Stimulated activated naive B cell treated with anti-CD40 and anti-IgM and Interleukin-4, amounts not matched to agents 10 μg/mL and 1 μg/mL and 100 μg/mL, for 72 hours (primary cell): ENCODE results near the gene TTLL12.
"Not testable (repeated sequence)": the region's sequence is repeated elsewhere in the genome, so short reads cannot be mapped to it uniquely, and the experiment has no call there.

ENCODE experiments used
- ATAC-seq, 2 donors: fragments of 150-1000 bp; cut with Tn5 transposase; replicated peaks; 2 replicates each; pipeline ENCODE4 v1.10.0; 2021; ENCODE audit warnings: moderate library complexity in 1 of 2
- DNase-seq: peaks from one replicate; pipeline ENCODE4 v3.0.0; 2021
- H3K27ac Mint-ChIP-seq: one replicate; pipeline ENCODE4 v1.8.0; 2022; ENCODE audit warnings: mild to moderate bottlenecking, mixed read lengths
- H3K27me3 Mint-ChIP-seq, 2 donors: one replicate each; pipeline ENCODE4 v1.8.0; 2022; ENCODE audit warnings: mixed read lengths in 2 of 2
- H3K36me3 Mint-ChIP-seq, 2 donors: one replicate each; pipeline ENCODE4 v1.8.0; 2022; ENCODE audit warnings: mixed read lengths in 2 of 2, mild to moderate bottlenecking in 1 of 2
- H3K4me1 Mint-ChIP-seq, 2 donors: one replicate each; pipeline ENCODE4 v1.8.0; 2022; ENCODE audit warnings: mixed read lengths in 2 of 2, mild to moderate bottlenecking in 1 of 2
- H3K4me3 Mint-ChIP-seq, 2 donors: one replicate each; pipeline ENCODE4 v1.8.0; 2022; ENCODE audit warnings: mild to moderate bottlenecking in 2 of 2, mixed read lengths in 2 of 2, moderate library complexity in 1 of 2
- H3K9me3 Mint-ChIP-seq, 2 donors: one replicate each; pipeline ENCODE4 v1.8.0; 2022; ENCODE audit warnings: mixed read lengths in 2 of 2, mild to moderate bottlenecking in 1 of 2

TTLL12 gene

DNA sequence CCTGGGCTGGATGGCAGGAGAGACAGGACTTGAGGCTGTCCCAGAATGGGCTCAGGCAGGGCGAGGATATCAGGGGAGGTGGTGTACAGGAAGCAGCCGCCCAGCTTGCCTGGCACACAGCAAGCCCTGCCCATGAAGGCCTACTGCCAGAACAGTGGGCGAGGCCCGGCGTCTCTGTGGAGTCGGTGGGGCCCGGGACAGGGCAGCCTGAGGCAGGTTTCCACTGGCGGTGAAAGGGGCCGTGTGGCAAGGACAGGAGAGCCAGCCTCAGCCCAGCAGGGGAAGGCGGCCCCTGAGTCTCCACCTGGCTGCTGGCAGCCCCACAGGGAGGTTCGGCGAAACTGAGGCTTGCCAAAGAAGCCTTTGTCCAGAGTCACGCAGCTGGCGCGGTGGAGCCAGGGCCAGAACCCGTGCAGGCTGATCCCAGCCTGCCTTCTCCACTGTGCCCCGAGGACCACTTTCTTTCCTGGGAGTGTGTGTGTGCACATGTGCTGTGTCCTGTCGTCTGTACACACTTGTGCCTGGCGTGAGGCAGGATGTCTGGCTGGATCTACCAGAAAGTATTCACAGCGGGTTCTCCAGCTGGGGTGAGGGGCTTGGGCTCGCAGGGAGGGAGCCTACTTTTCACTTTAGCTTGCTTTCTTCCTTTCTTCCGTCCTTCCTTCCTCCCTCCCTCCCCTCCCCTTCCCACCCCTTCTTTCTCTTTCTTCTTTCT lies 34.4 kb downstream of the TTLL12 start:
- ATAC-seq (peak; percentile 69 to 72), DNase-seq (no peak)
- peaks cover 8% of the 10 kb centered on the region in 2 donors for H3K36me3 Mint-ChIP-seq
- H3K27me3 Mint-ChIP-seq = no peaks in the 10 kb centered on the region
- peak overlapping the region; percentile 51 for H3K27ac Mint-ChIP-seq
- peak overlapping the region; percentile 85 to 89 for H3K4me3 Mint-ChIP-seq
- H3K4me1 Mint-ChIP-seq = peaks cover 46 to 68% of the 10 kb centered on the region in 2 donors
- H3K9me3 Mint-ChIP-seq = no peaks in the 10 kb centered on the region

DNA sequence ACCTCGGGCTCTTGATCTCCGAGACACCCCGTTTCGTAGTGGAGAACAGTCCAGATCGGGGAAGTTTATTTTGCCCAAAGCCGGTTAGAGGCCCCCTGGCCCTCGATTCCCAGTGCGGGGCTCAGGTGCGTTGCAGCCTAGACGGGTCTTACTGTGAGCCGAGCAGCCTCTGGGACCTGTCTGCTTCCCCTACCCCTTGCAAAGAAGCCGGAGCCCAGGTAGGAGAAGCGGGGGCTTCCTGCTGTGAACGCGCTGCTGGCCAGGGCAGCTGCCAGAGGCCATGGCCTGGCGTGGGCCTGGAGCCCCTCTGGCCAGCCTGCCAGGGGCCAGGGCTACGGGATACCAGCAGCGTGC lies 35.0 kb downstream of the TTLL12 start:
- ATAC-seq (peak; percentile 17 to 27), DNase-seq (no peak)
- Mint-ChIP-seq H3K27me3 (no peaks in the 10 kb centered on the region), H3K4me1 (peaks cover 48 to 73% of the 10 kb centered on the region in 2 donors), H3K27ac (peak overlapping the region; percentile 51), H3K36me3 (peaks cover 8% of the 10 kb centered on the region in 2 donors), H3K9me3 (no peaks in the 10 kb centered on the region), H3K4me3 (peak overlapping the region; percentile 85 to 89)

DNA sequence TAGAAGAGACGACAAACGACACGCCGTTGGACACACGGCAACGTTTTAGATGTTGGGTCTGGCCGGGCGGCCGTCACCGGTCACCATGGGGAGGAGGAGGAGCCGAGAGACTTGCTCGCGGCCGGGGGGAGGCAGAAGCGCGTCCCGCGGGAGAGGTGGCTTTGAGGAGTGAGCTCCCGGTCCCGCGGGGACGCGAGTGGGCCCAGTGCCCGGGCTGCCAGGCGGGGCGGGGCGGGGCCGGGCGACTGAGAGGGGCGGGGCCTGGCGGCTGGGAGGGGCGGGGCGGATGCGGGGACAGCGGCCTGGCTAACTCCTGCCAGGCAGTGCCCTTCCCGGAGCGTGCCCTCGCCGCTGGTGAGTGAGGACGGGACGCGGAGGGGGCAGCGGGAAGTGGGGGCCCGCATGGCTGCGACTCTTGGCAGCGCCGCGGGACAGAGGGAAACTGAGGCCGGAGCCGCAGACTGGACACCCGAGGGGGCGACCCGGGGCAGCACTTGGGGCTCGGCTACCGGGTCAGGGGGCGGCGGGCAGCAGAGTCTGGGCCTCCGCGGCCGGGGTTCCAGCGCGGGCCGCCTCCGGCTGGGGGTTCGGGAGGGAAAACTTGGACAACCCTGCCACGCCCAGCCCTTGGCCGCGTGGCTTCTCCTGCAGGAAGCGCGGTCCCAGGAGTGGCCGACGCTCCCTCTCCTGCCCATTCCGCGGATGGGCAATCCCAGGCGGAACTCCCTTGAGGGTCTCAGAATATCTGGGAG lies 35.5 kb downstream of the TTLL12 start, which contains the start of gene TSPO:
Gene TSPO (plus strand): TSS at position 309 of the 752 bp plus-strand sequence. CDS start 7,680 bp downstream, outside the sequence.
- Mint-ChIP-seq H3K4me1 (peaks cover 43 to 73% of the 10 kb centered on the region in 2 donors), H3K27me3 (no peaks in the 10 kb centered on the region), H3K27ac (peak within 1 kb of the TSS; percentile 93), H3K4me3 (peak within 1 kb of the TSS; percentile 89), H3K36me3 (peaks cover 6 to 8% of the 10 kb centered on the region in 2 donors), H3K9me3 (no peaks in the 10 kb centered on the region)
- DNase-seq (no peak), ATAC-seq (peak; percentile 54 to 55)

DNA sequence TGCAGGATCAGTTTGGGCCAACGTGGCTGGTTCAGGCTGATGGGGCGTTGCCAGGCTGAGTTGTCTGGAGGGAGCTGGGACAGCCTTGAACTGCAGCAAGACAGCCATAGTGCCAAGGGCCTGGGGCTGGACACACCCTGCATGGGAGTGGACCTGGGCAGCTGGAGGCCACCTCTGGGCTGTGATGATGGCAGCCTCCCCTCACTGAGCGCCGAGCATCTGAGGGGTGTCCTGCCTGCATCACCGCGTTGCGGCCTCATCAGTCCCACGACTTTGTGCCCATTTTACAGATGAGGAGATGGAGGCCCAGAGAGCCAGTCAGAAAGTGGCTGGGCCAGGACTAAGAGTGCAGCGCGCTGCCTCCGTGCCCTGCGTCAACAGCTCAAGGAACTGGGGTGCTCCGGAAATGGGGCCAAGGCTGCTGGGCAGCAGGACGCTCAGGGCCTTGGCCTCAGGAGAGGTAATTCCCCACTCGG lies 36.2 kb downstream of the TTLL12 start:
- Mint-ChIP-seq H3K36me3 (peaks cover 3 to 4% of the 10 kb centered on the region in 2 donors), H3K27ac (peak overlapping the region; percentile 93), H3K4me1 (peaks cover 37 to 73% of the 10 kb centered on the region in 2 donors), H3K4me3 (peak overlapping the region; percentile 89), H3K9me3 (no peaks in the 10 kb centered on the region), H3K27me3 (no peaks in the 10 kb centered on the region)
- DNase-seq (no peak), ATAC-seq (no peak)

DNA sequence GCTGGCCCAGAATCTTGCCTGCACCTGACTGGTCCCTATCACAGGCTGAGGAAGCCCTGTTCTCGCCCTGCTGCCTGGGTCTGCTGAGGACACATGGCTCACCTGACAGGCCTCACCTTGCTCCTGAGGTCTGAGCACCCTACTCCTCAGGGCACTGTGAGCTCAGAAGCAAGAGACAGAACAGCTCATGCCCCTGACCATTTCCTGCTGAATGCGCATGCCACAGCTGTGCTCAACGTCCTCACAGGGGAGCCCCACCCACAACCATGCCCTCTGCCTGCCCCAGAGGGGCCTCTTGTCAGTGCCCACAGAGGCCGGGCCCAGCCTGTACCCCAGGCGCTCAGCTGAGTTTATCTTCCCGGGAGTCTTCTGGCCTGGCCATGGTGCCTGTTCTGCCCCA lies 38.4 kb downstream of the TTLL12 start:
- Mint-ChIP-seq H3K27ac (peak overlapping the region; percentile 78), H3K4me1 (peaks cover 25 to 68% of the 10 kb centered on the region in 2 donors), H3K4me3 (peak overlapping the region in 1 of 2 donors; percentile 29), H3K27me3 (no peaks in the 10 kb centered on the region), H3K9me3 (no peaks in the 10 kb centered on the region), H3K36me3 (peaks cover 0 to 3% of the 10 kb centered on the region in 2 donors)
- ATAC-seq (peak in 1 of 2 donors; percentile 12), DNase-seq (no peak)

DNA sequence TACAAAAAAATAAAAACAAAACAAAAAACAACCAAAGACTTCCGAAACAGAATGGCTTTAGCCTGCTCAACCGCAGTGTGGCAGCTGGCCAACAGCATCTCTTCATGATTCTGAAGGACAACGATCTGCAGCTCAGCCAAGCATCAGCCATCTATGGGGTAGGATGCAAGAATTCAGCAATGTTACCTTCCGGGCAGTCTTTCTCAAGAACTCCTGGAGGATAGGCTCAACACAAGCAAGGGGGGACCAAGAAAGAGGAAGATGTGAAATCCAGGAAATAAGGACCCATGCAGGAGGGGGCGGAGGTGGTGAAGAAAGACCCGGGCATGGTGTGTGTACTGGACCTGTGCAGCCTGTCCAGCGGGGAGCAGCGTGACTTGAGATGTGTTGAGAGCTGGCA lies 39.1 kb downstream of the TTLL12 start:
- DNase-seq = no peak
- Mint-ChIP-seq H3K27ac (peak overlapping the region; percentile 81), H3K4me3 (peak overlapping the region; percentile 47 to 62), H3K27me3 (no peaks in the 10 kb centered on the region), H3K36me3 (peaks cover 0 to 3% of the 10 kb centered on the region in 2 donors), H3K4me1 (peaks cover 24 to 69% of the 10 kb centered on the region in 2 donors), H3K9me3 (no peaks in the 10 kb centered on the region)
- ATAC-seq = no peak

DNA sequence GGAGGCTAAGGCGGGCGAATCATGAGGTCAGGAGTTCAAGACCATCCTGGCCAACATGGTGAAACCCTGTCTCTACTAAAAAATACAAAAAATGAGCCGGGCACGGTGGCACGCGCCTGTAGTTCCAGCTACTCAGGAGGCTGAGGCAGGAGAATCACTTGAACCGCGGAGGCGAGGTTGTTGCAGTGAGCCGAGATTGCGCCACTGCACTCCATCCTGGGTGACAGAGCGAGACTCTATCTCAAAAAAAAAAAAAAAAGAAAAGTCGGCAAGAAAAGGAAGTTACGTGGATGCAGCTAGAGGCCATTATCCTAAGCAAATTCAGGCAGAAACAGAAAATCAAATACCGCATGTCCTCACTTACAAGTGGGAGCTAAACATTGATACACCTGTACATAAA lies 40.6 kb downstream of the TTLL12 start:
- H3K4me3 Mint-ChIP-seq, DNase-seq, H3K36me3 Mint-ChIP-seq, H3K27ac Mint-ChIP-seq, ATAC-seq, H3K27me3 Mint-ChIP-seq, H3K9me3 Mint-ChIP-seq: not testable (repeated sequence)
- H3K4me1 Mint-ChIP-seq = peaks cover 26 to 69% of the 10 kb centered on the region in 2 donors

DNA sequence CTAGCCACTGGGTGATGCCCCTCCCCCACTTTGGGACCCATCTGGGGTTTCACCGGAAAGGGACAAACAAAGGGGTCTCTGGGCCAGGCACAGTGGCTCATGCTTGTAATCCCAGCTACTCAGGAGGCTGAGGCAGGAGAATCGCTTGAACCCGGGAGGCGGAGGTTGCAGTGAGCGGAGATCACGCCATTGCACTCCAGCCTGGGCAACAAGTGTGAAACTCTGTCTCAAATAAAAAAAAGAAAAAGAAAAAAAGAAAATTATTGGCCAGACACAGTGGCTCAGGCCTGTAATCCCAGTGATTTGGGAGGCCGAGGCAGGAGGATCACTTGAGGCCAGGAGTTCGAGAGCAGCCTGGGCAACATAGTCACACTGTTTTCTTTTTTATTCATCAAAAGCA lies 41.6 kb downstream of the TTLL12 start:
- not testable (repeated sequence) for DNase-seq
- peaks cover 21 to 67% of the 10 kb centered on the region in 2 donors for H3K4me1 Mint-ChIP-seq

DNA sequence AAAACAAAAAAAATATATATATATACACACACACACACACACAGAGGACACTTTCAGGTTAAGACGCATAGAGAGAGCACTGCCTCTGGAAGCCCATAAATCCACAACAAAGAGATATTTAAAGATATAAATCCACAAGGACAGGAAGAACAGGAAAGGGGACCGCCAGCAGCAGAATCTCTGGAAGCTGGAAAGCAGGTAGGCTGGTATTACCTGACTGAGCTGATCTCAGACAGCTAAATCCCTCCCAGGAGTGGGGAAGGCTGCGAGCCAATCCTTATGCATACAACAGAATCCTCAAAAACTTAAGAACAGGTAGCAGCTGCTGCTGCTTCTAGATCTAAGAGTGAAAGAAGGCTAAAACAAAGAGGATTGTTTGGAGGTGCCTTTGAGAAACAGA lies 42.0 kb downstream of the TTLL12 start:
- no peak for ATAC-seq
- Mint-ChIP-seq H3K9me3 (no peaks in the 10 kb centered on the region), H3K36me3 (peaks cover 4 to 12% of the 10 kb centered on the region in 2 donors), H3K4me3 (peak overlapping the region in 1 of 2 donors; percentile 6), H3K27ac (peak overlapping the region; percentile 22), H3K27me3 (no peaks in the 10 kb centered on the region), H3K4me1 (peaks cover 21 to 69% of the 10 kb centered on the region in 2 donors)
- no peak for DNase-seq

More for the DNA sequence above, 41.6 kb downstream of the TTLL12 start:
- not testable (repeated sequence) for ATAC-seq, H3K9me3 Mint-ChIP-seq, H3K4me3 Mint-ChIP-seq, H3K27me3 Mint-ChIP-seq, H3K36me3 Mint-ChIP-seq, H3K27ac Mint-ChIP-seq

DNA sequence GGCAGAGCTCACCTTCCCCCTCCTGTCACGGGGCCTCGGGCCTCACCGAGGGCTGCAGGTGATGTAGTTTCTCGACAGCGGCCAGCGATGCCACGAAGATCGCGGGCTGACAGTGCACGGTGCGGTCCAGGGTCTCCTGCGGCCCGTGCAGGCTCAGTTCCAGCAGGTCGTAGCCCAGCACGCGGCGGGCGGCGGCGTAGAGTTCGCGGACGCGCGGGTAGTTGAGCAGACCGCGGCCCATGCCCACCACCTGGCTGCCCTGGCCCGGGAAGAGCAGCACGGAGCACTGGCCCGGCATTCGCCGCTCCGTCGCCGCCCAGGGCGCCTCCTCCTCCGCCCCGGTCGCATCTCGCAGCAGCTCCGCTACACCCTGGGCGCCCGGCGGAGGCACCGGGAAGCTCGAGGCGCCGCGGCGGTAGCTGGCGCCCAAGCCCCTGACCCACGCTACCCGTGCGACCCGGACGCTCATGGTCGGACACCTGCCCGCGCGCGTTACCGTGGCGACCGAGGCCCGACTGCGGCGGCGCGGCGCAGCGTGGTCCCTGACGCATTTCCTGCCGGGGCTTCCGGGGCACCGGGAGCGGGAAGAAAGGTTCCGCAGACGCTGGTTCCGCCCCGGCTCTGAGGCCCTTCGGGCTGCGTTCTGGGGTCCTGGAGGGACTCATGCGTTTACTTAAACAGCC lies 43.9 kb downstream of the TTLL12 start, which contains the start of gene MCAT:
Gene MCAT (minus strand): TSS at position 519 of the 683 bp plus-strand sequence. CDS start 50 bp downstream, at position 469.
- Mint-ChIP-seq H3K4me1 (peaks cover 15 to 67% of the 10 kb centered on the region in 2 donors), H3K4me3 (peak within 1 kb of the TSS; percentile 91), H3K27me3 (no peaks in the 10 kb centered on the region), H3K9me3 (no peaks in the 10 kb centered on the region), H3K27ac (peak within 1 kb of the TSS; percentile 95), H3K36me3 (peaks cover 17 to 25% of the 10 kb centered on the region in 2 donors)
- DNase-seq = peak; percentile 80
- ATAC-seq = peak; percentile 88 to 91

DNA sequence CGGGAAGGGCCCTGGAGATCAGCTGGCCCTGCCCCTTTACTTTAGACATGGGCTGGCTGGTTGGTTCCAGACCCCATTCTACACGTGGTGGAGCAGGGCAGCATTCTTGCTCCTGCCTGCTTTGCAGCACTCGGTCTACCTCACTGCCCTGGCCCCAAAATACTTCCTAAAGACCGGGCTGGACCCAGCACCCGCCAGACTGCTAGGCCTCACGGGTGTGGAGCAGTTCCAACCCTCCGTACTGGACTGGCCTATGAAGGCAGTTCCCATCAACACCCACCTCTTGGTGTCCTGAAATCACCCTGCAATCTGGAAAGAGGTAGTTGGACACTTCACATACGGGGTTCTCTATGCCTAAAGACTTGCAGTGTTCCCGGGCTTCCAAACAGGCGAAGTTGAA lies 50.1 kb downstream of the TTLL12 start:
- Mint-ChIP-seq H3K27me3 (no peaks in the 10 kb centered on the region), H3K36me3 (peaks cover 69 to 78% of the 10 kb centered on the region in 2 donors), H3K27ac (no peak overlapping the region), H3K4me1 (peaks cover 7 to 32% of the 10 kb centered on the region in 2 donors), H3K4me3 (no peak overlapping the region), H3K9me3 (no peaks in the 10 kb centered on the region)
- DNase-seq = no peak
- no peak for ATAC-seq

DNA sequence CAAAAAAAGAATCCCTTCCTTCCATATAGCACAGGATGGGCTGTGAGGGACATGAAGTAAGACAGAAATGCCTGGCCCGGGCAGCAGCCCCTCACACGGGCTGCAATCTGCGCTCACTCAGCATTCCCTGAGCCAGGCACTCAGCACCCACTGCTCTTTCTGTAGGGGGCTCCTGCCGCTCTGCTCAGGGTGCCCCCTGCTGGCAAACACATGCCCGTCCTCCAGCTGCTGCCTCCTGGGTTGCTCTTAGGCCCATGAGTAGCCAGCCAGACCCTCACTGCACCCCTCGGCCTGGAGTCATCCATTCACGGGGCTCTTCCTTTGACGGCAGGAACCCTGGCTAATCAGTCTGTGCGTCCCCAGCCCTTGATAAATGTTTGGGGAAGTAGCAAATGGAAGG lies 50.7 kb downstream of the TTLL12 start:
- no peak for DNase-seq
- peak; percentile 81 to 83 for ATAC-seq
- no peaks in the 10 kb centered on the region for H3K9me3 Mint-ChIP-seq
- H3K36me3 Mint-ChIP-seq = peaks cover 74 to 84% of the 10 kb centered on the region in 2 donors
- no peak overlapping the region for H3K4me3 Mint-ChIP-seq
- no peaks in the 10 kb centered on the region for H3K27me3 Mint-ChIP-seq
- H3K4me1 Mint-ChIP-seq = peaks cover 7 to 31% of the 10 kb centered on the region in 2 donors
- H3K27ac Mint-ChIP-seq = no peak overlapping the region

DNA sequence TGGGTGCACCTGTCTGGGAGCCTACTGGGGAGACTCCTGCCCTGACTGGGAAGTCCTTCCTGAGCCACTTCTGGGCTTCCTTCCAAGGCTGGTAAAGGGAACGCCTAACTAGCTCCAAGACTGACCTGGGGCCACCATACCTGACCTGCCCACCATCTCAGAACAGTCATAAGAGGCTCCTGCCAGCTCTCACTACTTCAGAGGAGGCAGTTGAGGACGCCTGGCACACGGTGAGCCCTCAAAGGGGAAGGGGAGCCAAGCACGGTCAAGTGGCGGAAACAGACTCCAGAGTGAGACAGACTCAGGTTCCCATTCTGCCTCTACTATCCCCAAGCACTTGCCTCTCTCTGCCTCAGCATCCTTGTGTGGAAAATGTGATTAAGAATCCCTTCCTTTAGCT lies 51.4 kb downstream of the TTLL12 start:
- Mint-ChIP-seq H3K4me1 (peaks cover 7 to 26% of the 10 kb centered on the region in 2 donors), H3K36me3 (peaks cover 78 to 80% of the 10 kb centered on the region in 2 donors), H3K4me3 (no peak overlapping the region), H3K27me3 (no peaks in the 10 kb centered on the region), H3K27ac (no peak overlapping the region), H3K9me3 (no peaks in the 10 kb centered on the region)
- ATAC-seq (no peak), DNase-seq (no peak)

DNA sequence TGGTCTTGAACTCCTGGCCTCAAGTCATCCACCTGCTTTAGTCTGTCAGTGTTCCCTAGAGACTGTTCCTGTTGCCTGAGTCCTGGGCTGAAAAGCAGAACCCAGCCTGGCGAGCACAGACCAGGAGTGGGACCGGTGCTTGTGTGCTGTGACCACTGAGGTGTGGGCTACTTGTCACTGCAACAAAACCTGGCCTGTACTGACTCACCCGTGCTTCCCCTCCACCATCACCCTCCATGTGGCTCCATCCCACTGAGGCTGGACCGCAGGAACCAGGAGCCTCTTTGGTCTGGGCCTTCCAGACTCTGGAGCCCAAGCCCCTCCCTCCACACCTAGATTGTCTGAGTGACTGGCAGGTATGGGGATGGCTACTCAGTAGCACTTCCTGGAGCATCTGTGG lies 52.4 kb downstream of the TTLL12 start:
- ATAC-seq (no peak), DNase-seq (no peak)
- H3K27ac Mint-ChIP-seq = no peak overlapping the region
- H3K4me1 Mint-ChIP-seq = peaks cover 12 to 25% of the 10 kb centered on the region in 2 donors
- H3K27me3 Mint-ChIP-seq = peaks cover 0 to 6% of the 10 kb centered on the region in 2 donors
- H3K4me3 Mint-ChIP-seq = no peak overlapping the region
- no peaks in the 10 kb centered on the region for H3K9me3 Mint-ChIP-seq
- H3K36me3 Mint-ChIP-seq = peaks cover 74 to 78% of the 10 kb centered on the region in 2 donors
